ENCODE measurements around the gene PRKCSH. TPM values are rescaled to one million over a fixed set of nuclear protein-coding genes. Genes with fewer than 3 reads are reported as not detected.

The PRKCSH gene
- polyA plus RNA-seq, 3 donors, result 24.9 to 172 (median 28.4) TPM

DNA sequence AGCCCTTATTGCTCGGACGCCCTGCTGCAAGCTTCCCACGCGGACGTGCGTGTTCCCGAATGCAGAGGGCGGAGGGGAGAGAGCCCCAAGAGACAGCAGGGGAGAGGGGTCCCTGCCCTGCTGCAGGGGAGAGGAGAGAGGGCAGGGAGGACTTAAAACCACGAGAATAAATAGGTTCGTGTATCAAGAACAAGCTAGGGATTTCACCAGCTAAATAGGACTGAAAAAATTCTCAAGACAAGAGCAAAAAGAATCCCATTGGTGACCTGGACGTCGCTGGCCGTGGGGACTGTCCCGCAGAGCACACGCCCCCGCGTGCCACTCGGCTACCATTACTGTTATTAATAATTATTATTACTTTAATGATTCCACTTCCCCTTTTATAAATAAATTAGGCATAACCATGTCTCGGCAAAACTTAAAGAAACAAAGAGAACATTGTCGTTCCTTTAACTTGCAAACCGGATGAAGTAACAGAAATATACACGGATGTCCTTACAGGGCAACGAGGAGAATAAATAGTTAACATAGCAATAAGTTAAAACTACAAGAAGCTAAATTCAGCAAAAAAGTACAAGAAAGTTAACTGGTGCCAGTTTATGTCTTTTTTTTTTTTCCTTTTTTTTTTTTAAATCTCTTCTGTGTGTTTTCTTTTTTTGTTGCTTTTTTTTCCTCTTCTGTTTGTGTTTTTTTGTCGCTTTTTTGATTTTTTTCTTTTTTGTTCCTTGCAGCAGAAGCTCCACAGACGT is 16.6 kb downstream of the PRKCSH start:
- DNase-seq, result no peak
- H3K36me3 ChIP-seq (replicated peaks in 1 of 2; ENCODE audit: control insufficient read depth in 1 of 2, insufficient read depth in 2 of 2, low read length in 2 of 2), result peaks cover 33 to 40% of the 10 kb centered on the region in 2 donors
- no peaks in the 10 kb centered on the region for H3K4me1 ChIP-seq (ENCODE audit: control insufficient read depth in 1 of 2, insufficient read depth in 2 of 2, low read length in 2 of 2)
- H3K27me3 ChIP-seq (ENCODE audit: control insufficient read depth in 2 of 2, insufficient read depth in 2 of 2, low read length in 2 of 2), result no peaks in the 10 kb centered on the region
- no peak overlapping the region for H3K27ac ChIP-seq (ENCODE audit: low read depth in 1 of 2, low read length in 2 of 2)
- TF ChIP-seq, protein P1, sequence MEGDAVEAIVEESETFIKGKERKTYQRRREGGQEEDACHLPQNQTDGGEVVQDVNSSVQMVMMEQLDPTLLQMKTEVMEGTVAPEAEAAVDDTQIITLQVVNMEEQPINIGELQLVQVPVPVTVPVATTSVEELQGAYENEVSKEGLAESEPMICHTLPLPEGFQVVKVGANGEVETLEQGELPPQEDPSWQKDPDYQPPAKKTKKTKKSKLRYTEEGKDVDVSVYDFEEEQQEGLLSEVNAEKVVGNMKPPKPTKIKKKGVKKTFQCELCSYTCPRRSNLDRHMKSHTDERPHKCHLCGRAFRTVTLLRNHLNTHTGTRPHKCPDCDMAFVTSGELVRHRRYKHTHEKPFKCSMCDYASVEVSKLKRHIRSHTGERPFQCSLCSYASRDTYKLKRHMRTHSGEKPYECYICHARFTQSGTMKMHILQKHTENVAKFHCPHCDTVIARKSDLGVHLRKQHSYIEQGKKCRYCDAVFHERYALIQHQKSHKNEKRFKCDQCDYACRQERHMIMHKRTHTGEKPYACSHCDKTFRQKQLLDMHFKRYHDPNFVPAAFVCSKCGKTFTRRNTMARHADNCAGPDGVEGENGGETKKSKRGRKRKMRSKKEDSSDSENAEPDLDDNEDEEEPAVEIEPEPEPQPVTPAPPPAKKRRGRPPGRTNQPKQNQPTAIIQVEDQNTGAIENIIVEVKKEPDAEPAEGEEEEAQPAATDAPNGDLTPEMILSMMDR (IDR thresholded peaks at IDR 0.05), result no peak
- peaks cover 5% of the 10 kb centered on the region for H4K20me1 ChIP-seq (ENCODE audit: insufficient read depth, low read length)
- intact Hi-C loops (cut with micrococcal nuclease), result no loop called here
- Mint-ChIP-seq H3K27me3 (ENCODE audit: low read depth in 3 of 3) (peaks cover 3 to 6% (median 6%) of the 10 kb centered on the region in 3 donors), H3K36me3 (peaks cover 26 to 41% of the 10 kb centered on the region in 2 donors), H3K4me1 (no peaks in the 10 kb centered on the region), H3K4me3 (no peak overlapping the region), H3K27ac (no peak overlapping the region), H3K9me3 (peaks cover 0 to 1% (median 0%) of the 10 kb centered on the region in 7 donors)
- H3K9me3 ChIP-seq (replicated peaks in 1 of 2; ENCODE audit: control insufficient read depth in 1 of 2, insufficient read depth in 1 of 2, low read length in 2 of 2), result no peaks in the 10 kb centered on the region
- no peak overlapping the region for H2AFZ ChIP-seq (ENCODE audit: insufficient read depth, low read depth, low read length, poor library complexity, severe bottlenecking)
- no peaks in the 10 kb centered on the region for H3K79me2 ChIP-seq (ENCODE audit: insufficient read depth, low read length)
- no peak overlapping the region for H3K4me2 ChIP-seq (replicated peaks; ENCODE audit: extremely low read depth, low read length, poor library complexity, severe bottlenecking)
- 66% methylated on average over 12 of the region's 25 CpGs for WGBS (ENCODE audit: insufficient coverage)
- H3K9ac ChIP-seq (ENCODE audit: insufficient read depth, low read length, poor library complexity, severe bottlenecking), result no peak overlapping the region
- no peak overlapping the region for H3K4me3 ChIP-seq (replicated peaks in 1 of 3; ENCODE audit: low read depth in 2 of 3, low read length in 3 of 3)

DNA sequence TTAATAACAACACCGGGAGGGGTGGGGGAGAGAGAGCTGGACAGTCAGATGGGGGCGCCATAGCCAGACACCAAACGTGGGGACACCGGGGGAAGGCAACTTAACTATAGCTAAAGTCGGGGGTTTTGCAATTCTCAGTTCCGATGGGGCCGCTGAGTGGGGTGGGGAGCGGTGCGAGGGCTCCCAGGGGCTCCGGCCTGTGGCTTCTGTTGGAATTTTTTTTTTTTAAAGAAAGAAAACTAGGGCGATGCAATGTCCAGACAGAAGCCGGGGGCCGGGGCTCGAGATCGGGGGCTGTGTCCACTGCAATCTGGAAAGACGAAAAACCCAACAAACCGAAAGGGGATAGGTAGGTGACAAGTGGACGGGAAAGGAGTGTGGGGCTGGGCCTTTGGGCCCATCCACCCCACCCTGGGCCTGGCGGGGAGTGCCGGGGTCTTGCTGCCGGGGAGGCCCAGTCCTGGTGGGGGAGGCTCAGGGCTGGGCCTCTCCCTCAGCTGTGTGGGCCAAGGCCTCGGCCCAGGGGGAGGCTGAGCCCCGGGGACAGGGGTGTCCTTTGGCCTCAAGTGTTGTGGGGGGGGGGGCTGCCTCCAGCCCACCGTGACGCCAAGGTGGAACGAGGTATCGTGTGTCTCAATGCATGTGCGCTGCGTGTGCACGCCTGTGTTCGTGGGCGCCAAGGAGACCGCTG is 17.3 kb downstream of the PRKCSH start:
- Mint-ChIP-seq H3K4me1 (no peaks in the 10 kb centered on the region), H3K9me3 (peaks cover 0 to 1% (median 0%) of the 10 kb centered on the region in 7 donors), H3K27ac (no peak overlapping the region), H3K4me3 (no peak overlapping the region), H3K36me3 (peaks cover 24 to 34% of the 10 kb centered on the region in 2 donors), H3K27me3 (ENCODE audit: low read depth in 3 of 3) (peaks cover 3 to 10% (median 6%) of the 10 kb centered on the region in 3 donors)
- no peak overlapping the region for H3K4me2 ChIP-seq (replicated peaks; ENCODE audit: extremely low read depth, low read length, poor library complexity, severe bottlenecking)
- DNase-seq, result no peak
- no peaks in the 10 kb centered on the region for H4K20me1 ChIP-seq (ENCODE audit: insufficient read depth, low read length)
- H3K36me3 ChIP-seq (replicated peaks in 1 of 2; ENCODE audit: control insufficient read depth in 1 of 2, insufficient read depth in 2 of 2, low read length in 2 of 2), result peaks cover 25 to 33% of the 10 kb centered on the region in 2 donors
- no peak overlapping the region for H3K27ac ChIP-seq (ENCODE audit: low read depth in 1 of 2, low read length in 2 of 2)
- H3K9me3 ChIP-seq (replicated peaks in 1 of 2; ENCODE audit: control insufficient read depth in 1 of 2, insufficient read depth in 1 of 2, low read length in 2 of 2), result no peaks in the 10 kb centered on the region
- H3K9ac ChIP-seq (ENCODE audit: insufficient read depth, low read length, poor library complexity, severe bottlenecking), result no peak overlapping the region
- H3K4me3 ChIP-seq (replicated peaks in 1 of 3; ENCODE audit: low read depth in 2 of 3, low read length in 3 of 3), result no peak overlapping the region
- no peaks in the 10 kb centered on the region for H3K27me3 ChIP-seq (ENCODE audit: control insufficient read depth in 2 of 2, insufficient read depth in 2 of 2, low read length in 2 of 2)
- intact Hi-C loops (cut with micrococcal nuclease), result no loop called here
- no peak overlapping the region for H2AFZ ChIP-seq (ENCODE audit: insufficient read depth, low read depth, low read length, poor library complexity, severe bottlenecking)
- no peaks in the 10 kb centered on the region for H3K4me1 ChIP-seq (ENCODE audit: control insufficient read depth in 1 of 2, insufficient read depth in 2 of 2, low read length in 2 of 2)
- TF ChIP-seq, protein P1 (IDR thresholded peaks at IDR 0.05), result no peak
- no peaks in the 10 kb centered on the region for H3K79me2 ChIP-seq (ENCODE audit: insufficient read depth, low read length)
- WGBS (ENCODE audit: insufficient coverage), result 86% methylated on average over 23 of the region's 33 CpGs
